ENCODE measurements around the gene TTBK1. TPM values are rescaled to one million over a fixed set of nuclear protein-coding genes. Genes with fewer than 3 reads are reported as not detected.

Gene TTBK1
- total and polyA plus RNA-seq, 2 donors (not counting 1 experiment from before 2014, with no cell fraction given): 0.07 TPM; not detected in 1

DNA sequence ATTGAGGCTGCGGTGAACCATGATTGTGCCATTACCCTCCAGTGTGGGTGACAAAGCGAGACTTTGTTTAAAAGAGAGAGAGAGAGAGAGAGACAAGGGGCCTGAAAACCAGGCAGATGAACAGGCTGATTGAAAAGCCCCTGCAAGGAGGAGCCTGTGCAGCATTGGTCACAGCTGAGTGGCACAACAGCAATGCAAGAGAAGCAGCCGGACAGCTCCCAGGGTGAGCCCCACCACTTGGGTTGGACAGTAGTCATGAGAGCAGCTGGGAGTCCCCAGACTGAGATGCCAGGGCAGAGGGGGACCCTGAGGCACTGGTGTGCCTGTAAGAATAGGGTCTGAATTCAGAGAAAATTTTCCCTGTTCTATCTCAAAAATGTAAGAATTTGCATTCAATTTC lies 24.2 kb upstream of the TTBK1 start:
- Mint-ChIP-seq H3K9me3 (ENCODE audit: insufficient read depth) (no peaks in the 10 kb centered on the region), H3K27me3 (no peaks in the 10 kb centered on the region), H3K27ac (no peak overlapping the region), H3K4me3 (no peak overlapping the region), H3K4me1 (peaks cover 22% of the 10 kb centered on the region)
- no peak overlapping the region for H3K4me2 ChIP-seq (replicated peaks; ENCODE audit: low read depth, low read length, poor library complexity, severe bottlenecking)
- H3K27me3 ChIP-seq (replicated peaks in 1 of 4; ENCODE audit: control extremely low read depth in 1 of 4, control insufficient read depth in 3 of 4, insufficient read depth in 4 of 4, low read length in 3 of 4): no peaks in the 10 kb centered on the region
- H2AFZ ChIP-seq (ENCODE audit: insufficient read depth, low read depth, low read length, poor library complexity, severe bottlenecking): no peak overlapping the region
- peaks cover 35% of the 10 kb centered on the region for H3K79me2 ChIP-seq (ENCODE audit: control insufficient read depth, insufficient read depth, low read length)
- ATAC-seq (ENCODE audit: low read depth) (no peak), DNase-seq (no peak)
- no peak overlapping the region for H3K4me3 ChIP-seq (ENCODE audit: control extremely low read depth in 1 of 5, extremely low read depth in 1 of 5, insufficient read depth in 1 of 5, low read depth in 2 of 5, low read length in 4 of 5)
- H3K9me3 ChIP-seq (ENCODE audit: control extremely low read depth in 1 of 3, control insufficient read depth in 2 of 3, insufficient read depth in 1 of 3, low read length in 2 of 3): no peaks in the 10 kb centered on the region
- no peaks in the 10 kb centered on the region for H4K20me1 ChIP-seq (ENCODE audit: control insufficient read depth, insufficient read depth, low read length, poor library complexity, severe bottlenecking)
- H3K27ac ChIP-seq (ENCODE audit: low read length in 2 of 2): no peak overlapping the region
- peaks cover 1 to 49% of the 10 kb centered on the region in 2 experiments for H3K36me3 ChIP-seq (replicated peaks in 1 of 2; ENCODE audit: control extremely low read depth in 1 of 2, control insufficient read depth in 1 of 2, extremely low read depth in 1 of 2, insufficient read depth in 2 of 2, low read length in 1 of 2)
- WGBS (ENCODE audit: insufficient coverage): 97% methylated on average over 3 of the region's 3 CpGs
- ChIA-PET POLR2A (no interaction called here), CTCF (no interaction called here)
- no peak overlapping the region for H3K9ac ChIP-seq (ENCODE audit: low read length)
- intact Hi-C loops (cut with micrococcal nuclease): no loop called here
- peaks cover 15 to 20% of the 10 kb centered on the region in 2 donors for H3K4me1 ChIP-seq (ENCODE audit: control insufficient read depth in 2 of 2, insufficient read depth in 2 of 2, low read length in 2 of 2)
- TF ChIP-seq, protein P1, sequence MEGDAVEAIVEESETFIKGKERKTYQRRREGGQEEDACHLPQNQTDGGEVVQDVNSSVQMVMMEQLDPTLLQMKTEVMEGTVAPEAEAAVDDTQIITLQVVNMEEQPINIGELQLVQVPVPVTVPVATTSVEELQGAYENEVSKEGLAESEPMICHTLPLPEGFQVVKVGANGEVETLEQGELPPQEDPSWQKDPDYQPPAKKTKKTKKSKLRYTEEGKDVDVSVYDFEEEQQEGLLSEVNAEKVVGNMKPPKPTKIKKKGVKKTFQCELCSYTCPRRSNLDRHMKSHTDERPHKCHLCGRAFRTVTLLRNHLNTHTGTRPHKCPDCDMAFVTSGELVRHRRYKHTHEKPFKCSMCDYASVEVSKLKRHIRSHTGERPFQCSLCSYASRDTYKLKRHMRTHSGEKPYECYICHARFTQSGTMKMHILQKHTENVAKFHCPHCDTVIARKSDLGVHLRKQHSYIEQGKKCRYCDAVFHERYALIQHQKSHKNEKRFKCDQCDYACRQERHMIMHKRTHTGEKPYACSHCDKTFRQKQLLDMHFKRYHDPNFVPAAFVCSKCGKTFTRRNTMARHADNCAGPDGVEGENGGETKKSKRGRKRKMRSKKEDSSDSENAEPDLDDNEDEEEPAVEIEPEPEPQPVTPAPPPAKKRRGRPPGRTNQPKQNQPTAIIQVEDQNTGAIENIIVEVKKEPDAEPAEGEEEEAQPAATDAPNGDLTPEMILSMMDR (IDR thresholded peaks at IDR 0.05): no peak
- no peak for TF ChIP-seq EZH2 (IDR thresholded peaks at IDR 0.05; ENCODE audit: borderline replicate concordance, insufficient read depth, low read depth, low read length, poor library complexity, severe bottlenecking)

DNA sequence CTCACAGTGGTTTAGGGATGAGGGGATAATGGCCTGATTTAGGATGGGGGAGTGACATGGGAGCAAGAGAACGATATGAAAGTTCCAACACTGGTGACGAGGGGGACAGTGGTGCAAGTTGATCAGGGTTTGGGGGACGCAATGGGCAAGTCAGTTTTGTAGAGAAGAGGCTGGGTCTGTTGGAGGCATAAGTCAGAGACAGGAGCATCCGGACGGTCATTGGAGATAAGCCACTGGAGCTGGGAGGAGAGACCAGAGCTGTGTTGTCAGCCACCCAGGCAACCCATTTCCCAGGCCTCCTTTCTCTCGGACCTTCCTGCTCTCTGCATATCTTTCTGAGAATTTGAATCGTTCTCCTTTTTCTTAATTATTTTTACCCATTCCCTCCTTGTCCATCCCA lies 23.5 kb upstream of the TTBK1 start:
- Mint-ChIP-seq H3K9me3 (ENCODE audit: insufficient read depth) (no peaks in the 10 kb centered on the region), H3K27ac (peak overlapping the region; percentile 71), H3K4me1 (peaks cover 28% of the 10 kb centered on the region), H3K4me3 (no peak overlapping the region), H3K27me3 (no peaks in the 10 kb centered on the region)
- WGBS (ENCODE audit: insufficient coverage): 97% methylated on average over 6 of the region's 7 CpGs
- ChIA-PET POLR2A (no interaction called here), CTCF (interaction anchor here (1.2 kb wide), 1 partner anchor 10 kb away, joined by 3 read pairs; no protein-coding TSS in a partner anchor)
- no peak for DNase-seq
- intact Hi-C loops (cut with micrococcal nuclease): loop anchor here (10.0 kb wide), 1 partner anchor 405 kb away; the partner anchor contains the start of gene GTPBP2
- H4K20me1 ChIP-seq (ENCODE audit: control insufficient read depth, insufficient read depth, low read length, poor library complexity, severe bottlenecking): no peaks in the 10 kb centered on the region
- no peaks in the 10 kb centered on the region for H3K27me3 ChIP-seq (replicated peaks in 1 of 4; ENCODE audit: control extremely low read depth in 1 of 4, control insufficient read depth in 3 of 4, insufficient read depth in 4 of 4, low read length in 3 of 4)
- no peak overlapping the region for H3K9ac ChIP-seq (ENCODE audit: low read length)
- no peak for TF ChIP-seq EZH2 (IDR thresholded peaks at IDR 0.05; ENCODE audit: borderline replicate concordance, insufficient read depth, low read depth, low read length, poor library complexity, severe bottlenecking)
- TF ChIP-seq, protein P1 (IDR thresholded peaks at IDR 0.05): no peak
- no peak for ATAC-seq (ENCODE audit: low read depth)
- no peak overlapping the region for H3K27ac ChIP-seq (ENCODE audit: low read length in 2 of 2)
- H3K9me3 ChIP-seq (ENCODE audit: control extremely low read depth in 1 of 3, control insufficient read depth in 2 of 3, insufficient read depth in 1 of 3, low read length in 2 of 3): no peaks in the 10 kb centered on the region
- H3K36me3 ChIP-seq (replicated peaks in 1 of 2; ENCODE audit: control extremely low read depth in 1 of 2, control insufficient read depth in 1 of 2, extremely low read depth in 1 of 2, insufficient read depth in 2 of 2, low read length in 1 of 2): peaks cover 1 to 48% of the 10 kb centered on the region in 2 experiments
- no peak overlapping the region for H3K4me3 ChIP-seq (ENCODE audit: control extremely low read depth in 1 of 5, extremely low read depth in 1 of 5, insufficient read depth in 1 of 5, low read depth in 2 of 5, low read length in 4 of 5)
- peaks cover 35% of the 10 kb centered on the region for H3K79me2 ChIP-seq (ENCODE audit: control insufficient read depth, insufficient read depth, low read length)
- no peak overlapping the region for H2AFZ ChIP-seq (ENCODE audit: insufficient read depth, low read depth, low read length, poor library complexity, severe bottlenecking)
- H3K4me1 ChIP-seq (ENCODE audit: control insufficient read depth in 2 of 2, insufficient read depth in 2 of 2, low read length in 2 of 2): peaks cover 21 to 27% of the 10 kb centered on the region in 2 donors
- no peak overlapping the region for H3K4me2 ChIP-seq (replicated peaks; ENCODE audit: low read depth, low read length, poor library complexity, severe bottlenecking)

All from B cell (primary cell).